Upper lobe of left lung (tissue), 6 donors: ENCODE results near the gene OMA1. TPM values are rescaled to one million over a fixed set of nuclear protein-coding genes. Genes with fewer than 3 reads are reported as not detected.

ENCODE experiments used
- ATAC-seq, 2 donors: fragments of 200-7000 bp; cut with Tn5 transposase; one replicate each; pipeline ENCODE4 v1.9.1; 2022; ENCODE audit warnings: mild to moderate bottlenecking in 2 of 2, moderate library complexity in 2 of 2; ENCODE audit not compliant: low FRiP score in 2 of 2
- DNase-seq, 2 donors: peaks; one replicate each; pipeline ENCODE4 v3.0.0-alpha.2; 2019 to 2020
- H3K27ac ChIP-seq, 4 donors: fragments of 200-600 bp; sonication (generic); one replicate each; pipeline ENCODE4 v1.5.1; 2016 to 2019
- H3K27me3 ChIP-seq, 4 donors: fragments of 200-600 bp; sonication (generic); one replicate each; pipeline ENCODE4 v1.5.1; 2017 to 2019
- H3K36me3 ChIP-seq, 4 donors: fragments of 200-600 bp; sonication (generic); one replicate each; pipeline ENCODE4 v1.5.1; 2016 to 2019
- H3K4me1 ChIP-seq, 4 donors: fragments of 200-600 bp; sonication (generic); one replicate each; pipeline ENCODE4 v1.5.1; 2018 to 2019
- H3K4me3 ChIP-seq, 4 donors: fragments of 200-600 bp; sonication (generic); one replicate each; pipeline ENCODE4 v1.5.1; 2017 to 2019; ENCODE audit warnings: mild to moderate bottlenecking in 2 of 4, moderate library complexity in 1 of 4
- H3K9me3 ChIP-seq, 4 donors: fragments of 200-600 bp; sonication (generic); one replicate each; pipeline ENCODE4 v1.5.1; 2018 to 2019
- CTCF ChIP-seq, 6 experiments: fragments of 450-650 bp in 4 of 6; fragments of 200-600 bp in 2 of 6; sonication (generic) in 2 of 6; IDR thresholded peaks; one replicate each; pipeline ENCODE4 v1.5.1; 2016 to 2019; ENCODE audit warnings: antibody characterized with exemption in 6 of 6
- EP300 ChIP-seq, 4 donors: sonication (generic); formaldehyde crosslinking; IDR thresholded peaks; one replicate each; pipeline ENCODE4 v1.5.1; 2017; ENCODE audit warnings: antibody characterized with exemption in 4 of 4, control low read depth in 2 of 4
- POLR2A ChIP-seq, 4 donors: fragments of 450-650 bp; IDR thresholded peaks; one replicate each; pipeline ENCODE4 v1.5.1; 2016 to 2017; ENCODE audit warnings: antibody characterized with exemption in 4 of 4, mild to moderate bottlenecking in 2 of 4
- POLR2AphosphoS5 ChIP-seq, 2 donors: sonication (generic); formaldehyde crosslinking; IDR thresholded peaks; one replicate each; pipeline ENCODE4 v1.5.1; 2017; ENCODE audit warnings: antibody characterized with exemption in 2 of 2
- WGBS, 2 donors: methylation state at CpG; one replicate each; pipeline ENCODE4 v1.1.5; 2017 to 2018; 5-methylcytosine and 5-hydroxymethylcytosine counted together
- total RNA-seq, 6 donors: library from RNA; depleted of rRNA in 4 of 6; stranded (reverse); fragments of >200 nt in 4 of 6; gene quantifications; one replicate each; pipeline versions ENCODE4 v1.1.0 to v1.2.1, GENCODE V29; 2016 to 2021
- donor health status: DM: no; HTN: no; CAD: no; lungs with moderate emphysema.
- donor health status: DM: no; HTN: yes; CAD: no; lungs with severe emphysema.

Gene OMA1
- total RNA-seq, 6 donors from 2014 or later, result 4.7 to 35.9 (median 20.7) TPM

DNA sequence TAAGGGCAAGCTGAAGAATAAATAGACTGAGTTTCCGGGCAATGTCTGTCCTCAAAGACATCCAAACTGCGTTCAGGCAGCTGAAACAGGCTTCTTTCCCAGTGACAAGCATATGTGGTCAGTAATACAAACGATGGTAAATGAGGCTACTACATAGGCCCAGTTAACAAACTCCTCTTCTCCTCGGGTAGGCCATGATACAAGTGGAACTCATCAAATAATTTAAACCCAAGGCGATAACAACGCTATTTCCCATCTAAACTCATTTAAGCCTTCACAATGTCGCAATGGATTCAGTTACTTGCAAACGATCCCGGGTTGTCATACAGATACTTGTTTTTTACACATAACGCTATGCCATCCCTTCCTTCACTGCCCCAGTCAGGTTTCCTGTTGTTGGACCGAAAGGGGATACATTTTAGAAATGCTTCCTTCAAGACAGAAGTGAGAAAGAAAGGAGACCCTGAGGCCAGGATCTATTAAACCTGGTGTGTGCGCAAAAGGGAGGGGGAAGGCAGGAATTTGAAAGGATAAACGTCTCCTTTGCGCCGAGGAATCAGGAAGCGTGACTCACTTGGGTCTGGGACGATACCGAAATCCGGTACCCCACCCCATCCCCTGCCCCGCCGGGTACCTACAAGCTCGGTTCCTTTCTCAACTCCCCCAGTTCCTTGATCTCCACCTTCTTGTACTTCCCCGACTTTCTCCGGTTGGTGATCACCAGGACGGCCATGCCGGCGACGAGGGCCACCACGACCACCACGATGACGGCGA, 29.2 kb upstream of the OMA1 start:
- no peak for DNase-seq
- peak overlapping the region; percentile 81 to 87 (median 86) for H3K27ac ChIP-seq
- no peaks in the 10 kb centered on the region for H3K36me3 ChIP-seq
- H3K4me3 ChIP-seq, result peak overlapping the region; percentile 15 to 56 (median 50)
- no peak for TF ChIP-seq CTCF (IDR thresholded peaks at IDR 0.05)
- TF ChIP-seq POLR2A (IDR thresholded peaks at IDR 0.05), result no peak
- no peak for TF ChIP-seq EP300 (IDR thresholded peaks at IDR 0.05)
- TF ChIP-seq POLR2AphosphoS5 (IDR thresholded peaks at IDR 0.05), result no peak
- peaks cover 11 to 59% (median 24%) of the 10 kb centered on the region in 4 donors for H3K4me1 ChIP-seq
- ATAC-seq, result no peak
- WGBS, 2 donors, result 29 to 36% methylated on average over 32 of the region's 32 CpGs
- H3K27me3 ChIP-seq, result peaks cover 0 to 8% (median 3%) of the 10 kb centered on the region in 4 donors
- no peaks in the 10 kb centered on the region for H3K9me3 ChIP-seq

DNA sequence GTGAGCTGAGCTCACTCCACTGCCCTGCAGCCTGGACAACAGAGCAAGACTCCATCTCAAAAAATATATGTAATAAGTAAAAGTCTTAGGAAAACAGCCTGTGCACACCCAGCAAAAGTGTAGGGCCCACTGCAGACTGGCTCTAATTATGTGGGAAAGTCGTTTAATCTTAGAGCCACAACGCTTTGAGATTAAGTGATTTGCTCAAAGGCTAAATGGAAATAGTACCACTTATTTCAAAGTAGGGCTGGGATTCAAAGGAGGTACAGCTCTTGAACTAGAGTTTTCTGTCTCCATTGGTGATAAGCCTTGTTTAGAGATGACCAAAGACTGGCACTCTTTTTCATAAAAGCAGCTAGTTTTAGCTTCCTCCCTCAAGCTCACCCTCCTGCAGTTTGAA, 28.3 kb upstream of the OMA1 start:
- no peak for DNase-seq
- 74 to 90% methylated on average over 2 of the region's 2 CpGs for WGBS, 2 donors
- Histone ChIP-seq H3K9me3 (no peaks in the 10 kb centered on the region), H3K27me3 (peaks cover 0 to 8% (median 3%) of the 10 kb centered on the region in 4 donors), H3K4me1 (peaks cover 11 to 59% (median 24%) of the 10 kb centered on the region in 4 donors), H3K4me3 (peak overlapping the region in 3 of 4 donors; percentile 49 to 56 (median 50)), H3K27ac (peak overlapping the region; percentile 51 to 87 (median 80)), H3K36me3 (no peaks in the 10 kb centered on the region)
- TF ChIP-seq POLR2AphosphoS5 (IDR thresholded peaks at IDR 0.05) (no peak), POLR2A (IDR thresholded peaks at IDR 0.05) (no peak), CTCF (IDR thresholded peaks at IDR 0.05) (no peak), EP300 (IDR thresholded peaks at IDR 0.05) (no peak)
- ATAC-seq, result no peak

DNA sequence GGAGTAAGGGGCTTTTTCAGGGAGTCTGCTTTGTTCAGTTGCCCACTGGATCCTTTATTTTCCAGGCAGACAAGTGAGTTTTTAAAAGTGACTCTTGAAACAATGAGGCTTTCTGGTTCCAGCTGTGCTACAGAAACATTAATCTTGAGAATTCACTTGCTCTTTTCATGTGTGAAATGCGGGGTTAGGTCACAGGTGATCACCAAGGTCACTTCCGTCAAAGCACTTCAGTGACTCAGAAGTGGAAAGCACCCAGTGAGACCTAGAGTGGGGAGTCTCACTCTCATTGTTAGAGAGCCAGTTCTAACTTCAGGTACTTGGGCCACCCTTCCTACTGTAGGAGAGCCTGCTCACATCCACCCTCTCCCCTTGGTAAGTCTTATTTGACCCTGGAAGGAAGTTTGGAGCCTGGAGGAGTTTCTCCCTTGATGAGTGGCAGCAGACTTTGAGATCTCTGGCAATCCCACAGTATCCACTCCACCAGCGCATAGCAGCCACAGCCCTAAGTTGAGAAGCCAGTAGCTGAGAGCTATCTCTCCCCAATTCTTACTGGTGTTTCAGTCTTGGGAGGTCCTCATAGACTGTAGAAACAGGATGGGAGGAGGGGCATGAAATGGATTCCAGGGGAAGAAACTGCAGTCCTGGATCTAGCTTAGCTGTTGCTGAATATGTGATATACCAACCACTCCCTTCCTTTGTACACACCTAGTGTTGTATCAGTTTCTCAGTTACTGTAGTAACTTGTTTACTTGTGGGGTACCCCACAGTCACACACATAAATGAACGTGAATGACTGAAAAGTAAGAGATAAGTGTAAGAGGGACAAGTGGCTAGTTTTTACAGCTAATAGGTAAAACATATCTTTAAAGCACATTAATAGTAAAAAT, 27.4 kb upstream of the OMA1 start:
- peak in 1 of 2 donors; percentile 64 for ATAC-seq
- H3K4me3 ChIP-seq, result peak overlapping the region in 1 of 4 donors; percentile 49
- peak overlapping the region; percentile 51 to 87 (median 80) for H3K27ac ChIP-seq

DNA sequence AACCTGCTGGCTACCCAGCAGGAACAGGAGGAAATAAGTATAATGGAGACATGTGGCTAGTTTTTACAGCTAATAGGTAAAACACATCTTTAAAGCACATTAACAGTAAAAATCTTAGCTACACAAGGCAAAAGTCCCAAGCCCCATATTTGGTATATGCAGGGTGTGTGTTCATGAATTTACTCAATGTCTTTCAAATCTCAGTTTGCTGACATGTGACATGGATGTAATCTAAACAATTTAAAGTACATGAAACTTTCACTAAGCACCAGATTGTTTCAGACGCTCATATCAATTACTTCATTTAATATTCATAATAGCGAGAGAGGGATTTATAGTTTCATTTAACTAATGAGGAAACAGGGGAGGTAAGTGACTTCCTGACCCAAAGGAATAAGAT, 26.6 kb upstream of the OMA1 start:
- peaks cover 7 to 55% (median 20%) of the 10 kb centered on the region in 4 donors for H3K4me1 ChIP-seq
- ATAC-seq (no peak), DNase-seq (no peak)
- H3K36me3 ChIP-seq, result no peaks in the 10 kb centered on the region
- H3K27ac ChIP-seq, result peak overlapping the region; percentile 51 to 87 (median 80)
- WGBS, 2 donors, result 58% methylated on average over 2 of the region's 2 CpGs
- H3K27me3 ChIP-seq, result peaks cover 0 to 8% (median 3%) of the 10 kb centered on the region in 4 donors
- H3K9me3 ChIP-seq, result no peaks in the 10 kb centered on the region
- no peak for TF ChIP-seq CTCF (IDR thresholded peaks at IDR 0.05)
- no peak for TF ChIP-seq POLR2AphosphoS5 (IDR thresholded peaks at IDR 0.05)
- no peak for TF ChIP-seq POLR2A (IDR thresholded peaks at IDR 0.05)
- no peak for TF ChIP-seq EP300 (IDR thresholded peaks at IDR 0.05)
- H3K4me3 ChIP-seq, result no peak overlapping the region

More for the DNA sequence above, 27.4 kb upstream of the OMA1 start:
- DNase-seq, result peak in 1 of 2 donors; percentile 67
- TF ChIP-seq POLR2AphosphoS5 (IDR thresholded peaks at IDR 0.05) (peak in 1 of 2 donors; percentile 45), CTCF (IDR thresholded peaks at IDR 0.05) (no peak), POLR2A (IDR thresholded peaks at IDR 0.05) (peak in 3 of 4 donors; percentile 11 to 38 (median 38)), EP300 (IDR thresholded peaks at IDR 0.05) (peak in 1 of 4 donors; percentile 60)
- peaks cover 11 to 59% (median 24%) of the 10 kb centered on the region in 4 donors for H3K4me1 ChIP-seq
- 49 to 60% methylated on average over 4 of the region's 4 CpGs for WGBS, 2 donors
- H3K36me3 ChIP-seq, result no peaks in the 10 kb centered on the region
- no peaks in the 10 kb centered on the region for H3K9me3 ChIP-seq
- H3K27me3 ChIP-seq, result peaks cover 0 to 8% (median 3%) of the 10 kb centered on the region in 4 donors
